SU-DHL-6 (cell line): Measurements from ENCODE around the gene TAF15.

Experiments used
- CTCF ChIP-seq: fragments of 200-600 bp; sonication (generic); IDR thresholded peaks from one replicate; pipeline ENCODE4 v1.5.1; 2017; ENCODE audit warnings: antibody characterized with exemption, mild to moderate bottlenecking, low read length, moderate library complexity; ENCODE audit not compliant: insufficient read depth, poor library complexity, severe bottlenecking
- EZH2phosphoT487 ChIP-seq: fragments of 200-600 bp; sonication (generic), shearing (Covaris generic); conservative IDR thresholded peaks from 2 replicates; pipeline ENCODE4 v1.6.1; 2018; ENCODE audit warnings: mild to moderate bottlenecking, antibody characterized with exemption, low read length, moderate library complexity, mixed read lengths

GRCh38 chr17:35878361-35878760 lies 69.1 kb downstream of the TAF15 start:
- TF ChIP-seq CTCF (no peak), EZH2phosphoT487 (no peak)
